Natural killer cell (primary cell): ENCODE results near the gene TRAPPC2. TPM values are rescaled to one million over a fixed set of nuclear protein-coding genes. Genes with fewer than 3 reads are reported as not detected.

Source experiments
- ATAC-seq, 3 donors: fragments of 150-1000 bp in 2 of 3; fragments of 200-7000 bp in 1 of 3; cut with Tn5 transposase; 1 replicate in 1 of 3; 2 replicates in 2 of 3; pipeline ENCODE4 v1.10.0; 2021; ENCODE audit warnings: mild to moderate bottlenecking in 2 of 3, moderate library complexity in 2 of 3
- DNase-seq, 2 donors: peaks; one replicate each; pipeline versions ENCODE4 v3.0.0 to v3.0.0-alpha.2; 2013 to 2021; ENCODE audit warnings: mixed read lengths in 1 of 2
- H3K27ac ChIP-seq: one replicate; pipeline ENCODE4 v1.5.1; 2013; ENCODE audit warnings: mild to moderate bottlenecking, low read length
- H3K27me3 ChIP-seq: one replicate; pipeline ENCODE4 v1.6.1; 2013; ENCODE audit warnings: low read length; ENCODE audit not compliant: control insufficient read depth, insufficient read depth
- H3K36me3 ChIP-seq: one replicate; pipeline ENCODE4 v1.6.1; 2013; ENCODE audit warnings: low read length; ENCODE audit not compliant: control insufficient read depth, insufficient read depth
- H3K4me1 ChIP-seq: one replicate; pipeline ENCODE4 v1.6.1; 2013; ENCODE audit warnings: low read length; ENCODE audit not compliant: control insufficient read depth, insufficient read depth
- H3K4me3 ChIP-seq: one replicate; pipeline ENCODE4 v1.5.1; 2013; ENCODE audit warnings: low read length
- H3K9me3 ChIP-seq: one replicate; pipeline ENCODE4 v1.6.1; 2013; ENCODE audit warnings: low read length; ENCODE audit not compliant: control insufficient read depth, insufficient read depth
- H3K27ac Mint-ChIP-seq, 2 donors: one replicate each; pipeline ENCODE4 v1.8.0; 2022; ENCODE audit warnings: mild to moderate bottlenecking in 2 of 2, mixed read lengths in 2 of 2, moderate library complexity in 1 of 2
- H3K27me3 Mint-ChIP-seq, 2 donors: one replicate each; pipeline ENCODE4 v1.8.0; 2022; ENCODE audit warnings: low read depth in 2 of 2, mixed read lengths in 2 of 2
- H3K36me3 Mint-ChIP-seq: one replicate; pipeline ENCODE4 v1.8.0; 2022; ENCODE audit warnings: mixed read lengths
- H3K4me1 Mint-ChIP-seq, 2 donors: one replicate each; pipeline ENCODE4 v1.8.0; 2022; ENCODE audit warnings: mixed read lengths in 2 of 2
- H3K4me3 Mint-ChIP-seq: one replicate; pipeline ENCODE4 v1.8.0; 2022; ENCODE audit warnings: mild to moderate bottlenecking, moderate library complexity, mixed read lengths
- H3K9me3 Mint-ChIP-seq, 2 donors: one replicate each; pipeline ENCODE4 v1.8.0; 2022; ENCODE audit warnings: mixed read lengths in 2 of 2
- WGBS: methylation state at CpG from one replicate; pipeline ENCODE4 v1.1.7; 2013; ENCODE audit warnings: missing lambda C conversion rate; ENCODE audit not compliant: insufficient coverage; 5-methylcytosine and 5-hydroxymethylcytosine counted together
- intact Hi-C: fragments of 100-400 bp; cut with micrococcal nuclease; formaldehyde crosslinking; loops from one replicate; pipeline ENCODE4 v1.14.2; 2022
- total RNA-seq, 4 donors: library from RNA; stranded (reverse); fragments of 120-200 nt in 1 of 4; gene quantifications; one replicate each; pipeline versions ENCODE4 v1.2.3 to v1.2.4, GENCODE V29; 2013 to 2022
- TF ChIP-seq, protein P1 (sequence below): fragments of 200-600 bp; IDR thresholded peaks from one replicate; pipeline ENCODE4 v1.8.0; 2022; ENCODE audit warnings: antibody characterized with exemption

The TRAPPC2 gene
- total RNA-seq, 3 donors from 2014 or later (not counting 1 experiment from before 2014, with no cell fraction given) = 24.2 to 63.3 (median 42.4) TPM

DNA sequence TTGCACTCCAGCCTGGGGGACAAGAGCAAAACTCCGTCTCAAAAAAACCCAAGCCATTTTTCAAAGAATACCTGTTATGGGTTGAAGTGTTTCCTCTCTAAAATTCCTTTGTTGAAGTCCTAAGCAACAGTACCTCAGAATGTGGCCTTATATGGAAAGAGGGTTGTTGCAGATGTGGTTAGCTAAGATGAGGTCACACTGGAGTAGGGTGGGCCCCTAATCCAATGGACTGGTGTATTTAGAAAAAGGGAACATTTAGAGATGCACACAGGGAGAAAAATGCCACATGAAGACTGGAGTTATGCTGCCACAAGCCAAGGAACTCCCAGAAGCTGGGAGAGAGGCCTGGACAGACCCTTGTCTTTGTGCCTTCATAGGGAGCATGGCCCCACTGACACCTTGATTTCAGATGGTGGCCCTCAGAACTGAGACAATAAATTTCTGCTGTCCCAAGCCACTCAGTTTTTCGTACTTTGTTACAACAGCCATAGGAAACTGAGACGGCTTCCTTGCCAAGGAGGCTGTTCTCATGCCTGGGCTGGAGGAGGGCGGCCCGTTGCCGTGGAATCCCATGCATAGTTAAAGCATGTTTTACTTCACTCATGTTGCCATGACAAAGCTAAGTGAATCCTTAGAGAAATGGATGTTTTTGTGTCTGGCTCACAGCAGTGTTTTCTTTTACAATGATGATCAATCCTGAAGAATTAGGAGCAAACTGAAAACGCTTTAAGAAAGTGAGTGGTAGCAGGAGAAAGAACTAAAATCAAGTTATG is 16.5 kb downstream of the TRAPPC2 start:
- TF ChIP-seq, protein P1, sequence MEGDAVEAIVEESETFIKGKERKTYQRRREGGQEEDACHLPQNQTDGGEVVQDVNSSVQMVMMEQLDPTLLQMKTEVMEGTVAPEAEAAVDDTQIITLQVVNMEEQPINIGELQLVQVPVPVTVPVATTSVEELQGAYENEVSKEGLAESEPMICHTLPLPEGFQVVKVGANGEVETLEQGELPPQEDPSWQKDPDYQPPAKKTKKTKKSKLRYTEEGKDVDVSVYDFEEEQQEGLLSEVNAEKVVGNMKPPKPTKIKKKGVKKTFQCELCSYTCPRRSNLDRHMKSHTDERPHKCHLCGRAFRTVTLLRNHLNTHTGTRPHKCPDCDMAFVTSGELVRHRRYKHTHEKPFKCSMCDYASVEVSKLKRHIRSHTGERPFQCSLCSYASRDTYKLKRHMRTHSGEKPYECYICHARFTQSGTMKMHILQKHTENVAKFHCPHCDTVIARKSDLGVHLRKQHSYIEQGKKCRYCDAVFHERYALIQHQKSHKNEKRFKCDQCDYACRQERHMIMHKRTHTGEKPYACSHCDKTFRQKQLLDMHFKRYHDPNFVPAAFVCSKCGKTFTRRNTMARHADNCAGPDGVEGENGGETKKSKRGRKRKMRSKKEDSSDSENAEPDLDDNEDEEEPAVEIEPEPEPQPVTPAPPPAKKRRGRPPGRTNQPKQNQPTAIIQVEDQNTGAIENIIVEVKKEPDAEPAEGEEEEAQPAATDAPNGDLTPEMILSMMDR = no peak
- intact Hi-C loops = loop anchor here (2.0 kb wide), 1 partner anchor 21 kb away; no protein-coding TSS in a partner anchor
- peaks cover 41% of the 10 kb centered on the region for H3K4me1 ChIP-seq
- ATAC-seq (no peak), DNase-seq (no peak)
- H3K9me3 Mint-ChIP-seq = no peaks in the 10 kb centered on the region
- H3K4me3 ChIP-seq = no peak overlapping the region
- no peaks in the 10 kb centered on the region for H3K27me3 Mint-ChIP-seq
- WGBS = 92% methylated on average over 6 of the region's 7 CpGs
- peaks cover 18% of the 10 kb centered on the region for H3K36me3 ChIP-seq
- no peaks in the 10 kb centered on the region for H3K27me3 ChIP-seq
- H3K27ac Mint-ChIP-seq = peak overlapping the region; percentile 92 to 94
- peaks cover 7% of the 10 kb centered on the region for H3K36me3 Mint-ChIP-seq
- H3K4me3 Mint-ChIP-seq = peak overlapping the region; percentile 81
- H3K27ac ChIP-seq = peak overlapping the region; percentile 81
- no peaks in the 10 kb centered on the region for H3K9me3 ChIP-seq
- H3K4me1 Mint-ChIP-seq = peaks cover 49 to 64% of the 10 kb centered on the region in 2 donors

DNA sequence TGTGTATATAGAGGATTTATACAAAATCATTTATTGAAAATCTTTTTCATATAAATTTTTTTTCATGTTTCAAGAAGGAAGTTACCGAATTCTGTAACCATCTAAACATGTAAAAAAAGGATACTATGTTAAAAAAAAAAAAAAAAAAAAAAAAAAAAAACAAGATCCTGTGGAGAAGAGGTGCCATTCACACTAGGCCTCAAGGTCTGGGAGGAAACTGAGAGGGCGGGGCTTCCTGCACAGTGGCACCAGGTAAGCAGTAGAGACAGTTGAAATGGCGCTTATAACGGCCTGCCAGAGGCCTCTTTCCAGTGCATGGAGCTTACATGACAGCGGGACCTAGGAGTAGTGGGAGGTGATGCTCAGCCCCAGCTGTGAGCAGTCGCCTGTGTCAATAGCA is 17.5 kb downstream of the TRAPPC2 start:
- Mint-ChIP-seq H3K27me3 (no peaks in the 10 kb centered on the region), H3K27ac (peak overlapping the region; percentile 92 to 94), H3K36me3 (peaks cover 7% of the 10 kb centered on the region), H3K4me1 (peaks cover 47 to 61% of the 10 kb centered on the region in 2 donors), H3K4me3 (peak overlapping the region; percentile 76), H3K9me3 (no peaks in the 10 kb centered on the region)
- ATAC-seq = peak; percentile 71 to 84 (median 75)
- Histone ChIP-seq H3K27me3 (no peaks in the 10 kb centered on the region), H3K9me3 (no peaks in the 10 kb centered on the region), H3K27ac (peak overlapping the region; percentile 81), H3K4me1 (peaks cover 34% of the 10 kb centered on the region), H3K4me3 (no peak overlapping the region), H3K36me3 (peaks cover 21% of the 10 kb centered on the region)
- intact Hi-C loops = loop anchor here (1.0 to 2.0 kb wide), 2 partner anchors 17 to 20 kb away; partner anchors contain the start of genes OFD1 and TRAPPC2
- WGBS = 40% methylated on average over 5 of the region's 6 CpGs
- TF ChIP-seq, protein P1 = no peak
- DNase-seq = peak; percentile 43 to 77

DNA sequence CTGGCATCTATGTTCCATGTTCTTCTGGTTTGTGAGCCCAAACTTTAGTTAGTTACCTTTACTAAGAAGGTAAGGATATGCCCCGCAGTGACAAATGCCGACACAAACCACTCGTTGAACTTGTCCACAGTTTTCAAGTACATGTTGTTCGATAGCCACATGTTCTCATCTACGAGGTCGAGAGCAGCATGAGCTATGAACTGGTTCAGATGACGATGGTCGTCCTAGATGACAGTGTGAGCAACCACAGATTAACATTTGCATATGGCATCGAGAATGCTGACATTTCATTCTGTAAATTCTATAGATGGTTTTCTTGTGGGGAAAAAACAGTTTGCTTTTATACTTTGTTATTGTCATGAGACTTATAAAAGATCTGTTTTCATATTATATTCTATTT is 18.0 kb downstream of the TRAPPC2 start:
- H3K27ac Mint-ChIP-seq = peak overlapping the region; percentile 92 to 94
- H3K9me3 Mint-ChIP-seq = no peaks in the 10 kb centered on the region
- Histone ChIP-seq H3K4me1 (peaks cover 38% of the 10 kb centered on the region), H3K27ac (peak overlapping the region; percentile 85), H3K36me3 (peaks cover 25% of the 10 kb centered on the region), H3K9me3 (no peaks in the 10 kb centered on the region), H3K27me3 (no peaks in the 10 kb centered on the region), H3K4me3 (no peak overlapping the region)
- DNase-seq = peak; percentile 17 to 52
- TF ChIP-seq, protein P1 = no peak
- peaks cover 47 to 61% of the 10 kb centered on the region in 2 donors for H3K4me1 Mint-ChIP-seq
- peaks cover 7% of the 10 kb centered on the region for H3K36me3 Mint-ChIP-seq
- intact Hi-C loops = loop anchor here (1.0 to 2.0 kb wide), 2 partner anchors 18 to 20 kb away; partner anchors contain the start of genes OFD1 and TRAPPC2
- no peaks in the 10 kb centered on the region for H3K27me3 Mint-ChIP-seq
- ATAC-seq = peak; percentile 67 to 78 (median 71)
- 74% methylated on average over 8 of the region's 9 CpGs for WGBS
- H3K4me3 Mint-ChIP-seq = peak overlapping the region; percentile 67
